GM12878 (cell line): ENCODE results near the gene IDH3G. TPM values are rescaled to one million over a fixed set of nuclear protein-coding genes. Genes with fewer than 3 reads are reported as not detected.

ENCODE experiments used
- ATAC-seq: fragments of 200-7000 bp; cut with Tn5 transposase; 3 replicates; pipeline ENCODE4 v1.9.1; 2020; ENCODE audit warnings: mild to moderate bottlenecking, moderate library complexity
- BruUV-seq: library from RNA; stranded (reverse); fragments of 400-500 nt; replicated peaks from 2 replicates; lab custom pipeline; 2021; lab: Mats Ljungman, UMichigan
- CTCF ChIA-PET: fragments of 300-600 bp; sonication (Branson Sonifier 250); formaldehyde crosslinking; extraction: SDS; loops from one replicate; lab custom pipeline; 2021; ENCODE audit warnings: inconsistent platforms; lab: Yijun Ruan, JAX
- POLR2A ChIA-PET: fragments of 350-600 bp; formaldehyde crosslinking; extraction: SDS; loops from one replicate; lab custom pipeline; 2021; ENCODE audit warnings: inconsistent platforms; lab: Charles Lee
- RAD21 ChIA-PET: fragments of 300-600 bp; sonication (Branson Sonifier 250); formaldehyde crosslinking; loops from one replicate; lab custom pipeline; 2023; ENCODE audit warnings: antibody characterized with exemption; ENCODE audit not compliant: unreplicated experiment; lab: Charles Lee
- SMC1A ChIA-PET: fragments of 300-600 bp; sonication (Branson Sonifier 250); formaldehyde crosslinking; loops from one replicate; lab custom pipeline; 2023; ENCODE audit not compliant: unreplicated experiment, uncharacterized antibody; lab: Charles Lee
- DNase-seq: peaks from one replicate; pipeline ENCODE4 v3.0.0-alpha.2; 2011; ENCODE audit warnings: low read depth, low spot score
- FAIRE-seq: peaks from 3 replicates; lab custom pipeline; 2011; peaks lifted over from hg19 to GRCh38; lab: Jason Lieb, UNC
- H2AFZ ChIP-seq: 2 replicates; pipeline ENCODE4 v1.6.0; 2011; ENCODE audit warnings: low read depth, low read length, control low read depth; ENCODE audit not compliant: control insufficient read depth
- H3K27ac ChIP-seq: 2 replicates; pipeline ENCODE4 v1.5.1; 2011; ENCODE audit warnings: control low read depth; ENCODE audit not compliant: control insufficient read depth, insufficient read depth
- H3K27me3 ChIP-seq, 2 experiments: replicated peaks in 1 of 2; 2 replicates each; pipeline versions ENCODE4 v1.6.0 to v1.6.1; 2011; ENCODE audit warnings: low read length in 1 of 2; ENCODE audit not compliant: control insufficient read depth in 2 of 2, insufficient read depth in 2 of 2
- H3K36me3 ChIP-seq, 2 experiments: 2 replicates each; pipeline ENCODE4 v1.5.1; 2011; ENCODE audit warnings: low read length in 1 of 2; ENCODE audit not compliant: control insufficient read depth in 2 of 2, insufficient read depth in 2 of 2
- H3K4me1 ChIP-seq: 2 replicates; pipeline ENCODE4 v1.6.1; 2011; ENCODE audit warnings: mild to moderate bottlenecking, low read length, moderate library complexity, mixed read lengths; ENCODE audit not compliant: control insufficient read depth, insufficient read depth
- H3K4me2 ChIP-seq: 2 replicates; pipeline ENCODE4 v1.6.0; 2011; ENCODE audit warnings: control low read depth; ENCODE audit not compliant: control insufficient read depth, insufficient read depth
- H3K4me3 ChIP-seq: fragments of 200-600 bp; sonication (generic); 2 replicates; pipeline ENCODE4 v1.5.1; 2016
- H3K79me2 ChIP-seq: 2 replicates; pipeline ENCODE4 v1.6.0; 2011; ENCODE audit warnings: low read length; ENCODE audit not compliant: control insufficient read depth, insufficient read depth
- H3K9ac ChIP-seq: 2 replicates; pipeline ENCODE4 v1.8.0; 2011; ENCODE audit warnings: low read length, control low read depth, mixed read lengths; ENCODE audit not compliant: control insufficient read depth, insufficient read depth
- H3K9me3 ChIP-seq: replicated peaks from 3 replicates; pipeline ENCODE4 v1.5.1; 2011; ENCODE audit warnings: mild to moderate bottlenecking, low read length; ENCODE audit not compliant: control insufficient read depth, insufficient read depth
- H4K20me1 ChIP-seq: 2 replicates; pipeline ENCODE4 v1.6.0; 2011; ENCODE audit not compliant: control insufficient read depth, insufficient read depth
- BCLAF1 ChIP-seq: fragments of 450-650 bp; IDR thresholded peaks from 2 replicates; pipeline ENCODE4 v1.6.1; 2017; ENCODE audit warnings: antibody characterized with exemption, mild to moderate bottlenecking, moderate library complexity
- CHD2 ChIP-seq: IDR thresholded peaks from 2 replicates; pipeline ENCODE4 v1.6.1; 2011; ENCODE audit warnings: low read depth, low read length, improper control_type of control experiment, borderline replicate concordance
- E2F8 ChIP-seq: fragments of 450-650 bp; IDR thresholded peaks from 2 replicates; pipeline ENCODE4 v1.6.1; 2018; ENCODE audit warnings: mild to moderate bottlenecking, low read depth, moderate library complexity; ENCODE audit not compliant: partially characterized antibody
- GABPA ChIP-seq: IDR thresholded peaks from 2 replicates; pipeline ENCODE4 v1.6.1; 2014; ENCODE audit warnings: antibody characterized with exemption, low read depth, mild to moderate bottlenecking, inconsistent platforms
- IRF4 ChIP-seq: IDR thresholded peaks from 2 replicates; pipeline ENCODE4 v1.6.1; 2011; ENCODE audit warnings: low read depth, low read length
- KAT2A ChIP-seq: conservative IDR thresholded peaks from 2 replicates; pipeline ENCODE4 v1.6.1; 2011; ENCODE audit warnings: low read depth, low read length; ENCODE audit not compliant: control insufficient read depth
- KLF5 ChIP-seq: fragments of 450-650 bp; IDR thresholded peaks from 2 replicates; pipeline ENCODE4 v1.6.1; 2014; ENCODE audit warnings: mild to moderate bottlenecking; ENCODE audit not compliant: partially characterized antibody
- MYB ChIP-seq: fragments of 150-350 bp; IDR thresholded peaks from 2 replicates; pipeline ENCODE4 v1.6.1; 2014; ENCODE audit warnings: mild to moderate bottlenecking, low read depth, low read length, borderline replicate concordance
- NFYB ChIP-seq: IDR thresholded peaks from 2 replicates; pipeline ENCODE4 v1.6.1; 2011; ENCODE audit warnings: low read depth, mild to moderate bottlenecking, low read length, improper control_type of control experiment, moderate library complexity; ENCODE audit not compliant: insufficient read depth
- RELA ChIP-seq: fragments of 450-650 bp; IDR thresholded peaks from 2 replicates; pipeline ENCODE4 v1.8.0; 2014; ENCODE audit warnings: borderline replicate concordance; ENCODE audit not compliant: partially characterized antibody
- TBL1XR1 ChIP-seq: IDR thresholded peaks from 2 replicates; pipeline ENCODE4 v1.6.1; 2012; ENCODE audit warnings: low read depth, low read length, improper control_type of control experiment
- ZNF592 ChIP-seq: fragments of 450-650 bp; IDR thresholded peaks from 2 replicates; pipeline ENCODE4 v1.6.1; 2017; ENCODE audit warnings: mild to moderate bottlenecking, moderate library complexity
- WGBS: methylation state at CpG from one replicate; pipeline ENCODE4 v1.1.6; 2016; ENCODE audit warnings: low lambda C conversion rate; ENCODE audit not compliant: insufficient replicate concordance, insufficient coverage; ENCODE audit errors: missing lambda C conversion rate; 5-methylcytosine and 5-hydroxymethylcytosine counted together
- in situ Hi-C: fragments of 300-500 bp; cut with MboI; formaldehyde crosslinking; loops from 9 replicates; pipeline ENCODE4 v1.14.3; 2018; ENCODE audit warnings: mixed read lengths
- intact Hi-C: fragments of 100-400 bp; cut with micrococcal nuclease; formaldehyde crosslinking; loops from one replicate; pipeline ENCODE4 v1.14.2; 2022; ENCODE audit not compliant: unreplicated experiment
- polyA plus RNA-seq, 11 experiments: library from polyadenylated mRNA; depleted of rRNA in 4 of 11; unstranded in 6 of 11; stranded (reverse) in 5 of 11; fragments of >200 nt; fragmentation: Nextera tagmentation in 4 of 11; fragmentation: Illumina TruSeq in 1 of 11; extraction: Ambion mirVana in 4 of 11; extraction: Trizol in 1 of 11; gene quantifications; 1 replicate in 1 of 11; 2 replicates in 10 of 11; pipeline versions ENCODE4 v1.2.1 to v1.2.3, GENCODE V29; 2011 to 2016; ENCODE audit warnings: inconsistent platforms in 2 of 11, missing spikeins in 2 of 11, low read depth in 1 of 11
- total RNA-seq, 4 experiments: library from RNA; depleted of rRNA in 3 of 4; stranded (reverse); fragments of >200 nt in 3 of 4; fragmentation: Illumina TruSeq in 1 of 4; extraction: Trizol in 1 of 4; gene quantifications; 2 replicates each; pipeline versions ENCODE4 v1.2.1 to v1.2.3, GENCODE V29; 2013 to 2021

Gene IDH3G
- total and polyA plus RNA-seq, 10 of the 15 experiments (the other 5 are each of a cell fraction or from before 2014, with no cell fraction given), result 26.3 to 102 (median 66.6) TPM

- TF ChIP-seq E2F8, result no peak
- no peak for TF ChIP-seq IRF4
- TF ChIP-seq BCLAF1, result no peak
- TF ChIP-seq KLF5, result no peak
- TF ChIP-seq, all 136 proteins: peak for 0
These were observed 11.9 kb downstream of the IDH3G start (continued) for GRCh38 chrX:153782313-153782712.

GRCh38 chrX:153781428-153782047 lies 12.6 kb downstream of the IDH3G start:
- BruUV-seq, result no TSS peak
- no peak overlapping the region for H3K4me3 ChIP-seq
- RAD21 ChIA-PET, result no interaction called here
- H3K79me2 ChIP-seq, result no peaks in the 10 kb centered on the region
- no peaks in the 10 kb centered on the region for H4K20me1 ChIP-seq
- FAIRE-seq (no peak), DNase-seq (no peak), ATAC-seq (no peak)
- H3K4me2 ChIP-seq, result no peak overlapping the region
- 66% methylated on average over 23 of the region's 24 CpGs for WGBS
- no peak overlapping the region for H2AFZ ChIP-seq
- H3K36me3 ChIP-seq, result no peaks in the 10 kb centered on the region; a peak in 1 of 4 replicates
- CTCF ChIA-PET, result no interaction called here
- intact Hi-C loops, result no loop called here
- SMC1A ChIA-PET, result no interaction called here
- no peaks in the 10 kb centered on the region for H3K27me3 ChIP-seq
- H3K27ac ChIP-seq, result no peak overlapping the region
- in situ Hi-C loops, result loop anchor here (10.0 kb wide), 1 partner anchor 47 kb away; no protein-coding TSS in a partner anchor
- POLR2A ChIA-PET, result no interaction called here
- no peak overlapping the region for H3K9ac ChIP-seq
- TF ChIP-seq GABPA (no peak), TBL1XR1 (no peak), ZNF592 (no peak), MYB (no peak), RELA (no peak), NFYB (no peak), KAT2A (no peak), CHD2 (no peak)
- TF ChIP-seq, all 136 proteins: peak for 0
- H3K4me1 ChIP-seq, result no peaks in the 10 kb centered on the region
- no peaks in the 10 kb centered on the region; the same call in 2 of the 3 replicates for H3K9me3 ChIP-seq
